Activated CD4-positive, alpha-beta memory T cell treated with anti-CD3 and anti-CD28 coated beads for 36 hours (primary cell): ENCODE data around the gene TBK1. TPM values are rescaled to one million over a fixed set of nuclear protein-coding genes. Genes with fewer than 3 reads are reported as not detected.

Source experiments
- total RNA-seq, 2 experiments: library from RNA; stranded (reverse); gene quantifications; one replicate each; pipeline ENCODE4 v1.2.3, GENCODE V29; 2021

The TBK1 gene
- total RNA-seq, 2 experiments from 2014 or later = 21.7 to 23.4 TPM

Other genes starting within 250 kb of the TBK1 start
- gene KICS2, start 229.8 kb upstream of the TBK1 start, total RNA-seq = 10 to 100 TPM; 12.4 to 14.1 TPM
- not detected for gene C12orf56, start 61.4 kb upstream of the TBK1 start, total RNA-seq
- gene XPOT, start 47.7 kb upstream of the TBK1 start, total RNA-seq = 100 to 1,000 TPM; 145 to 153 TPM
- gene RASSF3, start 158.4 kb downstream of the TBK1 start, total RNA-seq = 10 to 100 TPM; 40.6 to 40.7 TPM